ENCODE data around the gene PREB.

- no peak for TF ChIP-seq CTCF (conservative IDR thresholded peaks at IDR 0.05 in 1 of 2, IDR thresholded peaks at IDR 0.05 in 1 of 2; ENCODE audit: extremely low read depth in 1 of 2, insufficient read depth in 1 of 2, low read depth in 1 of 2, low read length in 2 of 2)
- TF ChIP-seq EZH2 (IDR thresholded peaks at IDR 0.05; ENCODE audit: borderline replicate concordance, low read length), result no peak
Observed at GRCh38 chr2:27160191-27160590, 25.8 kb upstream of the PREB start.

All from mammary epithelial cell (primary cell).